H9 (cell line): Measurements from ENCODE around the gene SCLY. TPM values are rescaled to one million over a fixed set of nuclear protein-coding genes. Genes with fewer than 3 reads are reported as not detected.

Source experiments
- DNase-seq: peaks from one replicate; pipeline ENCODE4 v3.0.0-alpha.2; 2017
- H2AFZ ChIP-seq: one replicate; pipeline ENCODE4 v1.6.1; 2013; ENCODE audit warnings: mild to moderate bottlenecking, low read length, control low read depth, moderate library complexity
- H2AK5ac ChIP-seq: 2 replicates; pipeline ENCODE4 v1.6.1; 2013; ENCODE audit warnings: low read length, control low read depth, mixed read lengths; ENCODE audit not compliant: insufficient read length
- H2BK120ac ChIP-seq: one replicate; pipeline ENCODE4 v1.6.1; 2013; ENCODE audit warnings: low read depth, mild to moderate bottlenecking, low read length, control low read depth, inconsistent platforms; ENCODE audit not compliant: poor library complexity, severe bottlenecking
- H2BK12ac ChIP-seq: 2 replicates; pipeline ENCODE4 v1.6.1; 2013; ENCODE audit warnings: low read length, control low read depth, mixed read lengths, low read depth; ENCODE audit not compliant: insufficient read length
- H2BK15ac ChIP-seq: 2 replicates; pipeline ENCODE4 v1.6.1; 2013; ENCODE audit warnings: low read depth, low read length, control low read depth
- H2BK20ac ChIP-seq: one replicate; pipeline ENCODE4 v1.6.1; 2013; ENCODE audit warnings: low read depth, mild to moderate bottlenecking, low read length, control low read depth, inconsistent platforms; ENCODE audit not compliant: poor library complexity, severe bottlenecking
- H2BK5ac ChIP-seq: 2 replicates; pipeline ENCODE4 v1.6.1; 2013; ENCODE audit warnings: low read length, control low read depth, mixed read lengths; ENCODE audit not compliant: insufficient read length
- H3K14ac ChIP-seq: 2 replicates; pipeline ENCODE4 v1.6.1; 2013; ENCODE audit warnings: low read length, control low read depth; ENCODE audit not compliant: insufficient read depth
- H3K18ac ChIP-seq: 2 replicates; pipeline ENCODE4 v1.6.1; 2013; ENCODE audit warnings: low read depth, mild to moderate bottlenecking, mixed read lengths, low read length, control low read depth; ENCODE audit not compliant: insufficient read length
- H3K23ac ChIP-seq: 2 replicates; pipeline ENCODE4 v1.6.1; 2013; ENCODE audit warnings: low read length, control low read depth, mixed read lengths, low read depth; ENCODE audit not compliant: insufficient read length
- H3K23me2 ChIP-seq: 2 replicates; pipeline ENCODE4 v1.6.1; 2013; ENCODE audit warnings: low read depth, mild to moderate bottlenecking, mixed read lengths, low read length, control low read depth; ENCODE audit not compliant: insufficient read length, poor library complexity, severe bottlenecking
- H3K27ac ChIP-seq: 2 replicates; pipeline ENCODE4 v1.5.1; 2013; ENCODE audit warnings: low read length, control low read depth, mixed read lengths, low read depth; ENCODE audit not compliant: insufficient read length
- H3K27me3 ChIP-seq: 2 replicates; pipeline ENCODE4 v1.6.1; 2013; ENCODE audit warnings: low read length, control low read depth, inconsistent platforms; ENCODE audit not compliant: insufficient read depth
- H3K4ac ChIP-seq: 2 replicates; pipeline ENCODE4 v1.6.1; 2013; ENCODE audit warnings: low read depth, mild to moderate bottlenecking, control low read depth, inconsistent platforms, low read length, moderate library complexity
- H3K4me1 ChIP-seq: 2 replicates; pipeline ENCODE4 v1.6.1; 2013; ENCODE audit warnings: low read length, control low read depth, inconsistent platforms; ENCODE audit not compliant: insufficient read depth
- H3K4me2 ChIP-seq: 2 replicates; pipeline ENCODE4 v1.6.1; 2013; ENCODE audit warnings: low read length, control low read depth, mixed read lengths; ENCODE audit not compliant: insufficient read length, insufficient read depth
- H3K56ac ChIP-seq: 2 replicates; pipeline ENCODE4 v1.6.1; 2013; ENCODE audit warnings: low read depth, mild to moderate bottlenecking, mixed read lengths, low read length, control low read depth; ENCODE audit not compliant: insufficient read length
- H3K79me1 ChIP-seq: 2 replicates; pipeline ENCODE4 v1.6.1; 2013; ENCODE audit warnings: low read depth, mild to moderate bottlenecking, moderate library complexity, low read length, control low read depth, inconsistent platforms; ENCODE audit not compliant: insufficient read depth, poor library complexity, severe bottlenecking
- H3K79me2 ChIP-seq: 2 replicates; pipeline ENCODE4 v1.6.1; 2013; ENCODE audit warnings: low read length, control low read depth, inconsistent platforms; ENCODE audit not compliant: insufficient read depth
- H3K9ac ChIP-seq: 2 replicates; pipeline ENCODE4 v1.6.1; 2013; ENCODE audit warnings: low read length, control low read depth, mixed read lengths; ENCODE audit not compliant: insufficient read length; ENCODE audit errors: extremely low read depth
- H3K9me3 ChIP-seq: one replicate; pipeline ENCODE4 v1.6.1; 2013; ENCODE audit warnings: low read depth, low read length, inconsistent platforms; ENCODE audit not compliant: control insufficient read depth
- H3T11ph ChIP-seq: one replicate; pipeline ENCODE4 v1.6.1; 2013; ENCODE audit warnings: mild to moderate bottlenecking, low read length, control low read depth, inconsistent platforms
- H4K20me1 ChIP-seq: one replicate; pipeline ENCODE4 v1.6.1; 2013; ENCODE audit not compliant: control insufficient read depth, insufficient read length, insufficient read depth
- H4K5ac ChIP-seq: 2 replicates; pipeline ENCODE4 v1.6.1; 2013; ENCODE audit warnings: low read depth, mild to moderate bottlenecking, mixed read lengths, low read length, control low read depth; ENCODE audit not compliant: insufficient read length
- H4K8ac ChIP-seq: replicated peaks from 2 replicates; pipeline ENCODE4 v1.6.1; 2013; ENCODE audit warnings: low read length, control low read depth, mixed read lengths, low read depth; ENCODE audit not compliant: insufficient read length
- H4K91ac ChIP-seq: 2 replicates; pipeline ENCODE4 v1.6.1; 2013; ENCODE audit warnings: low read depth, mild to moderate bottlenecking, moderate library complexity, mixed read lengths, low read length, control low read depth; ENCODE audit not compliant: insufficient read length
- H3K27ac Mint-ChIP-seq, 3 experiments: 2 replicates in 2 of 3; 3 replicates in 1 of 3; pipeline ENCODE4 v1.8.0; 2020 to 2021; ENCODE audit warnings: mixed read lengths in 3 of 3, mild to moderate bottlenecking in 1 of 3, moderate library complexity in 1 of 3
- H3K27me3 Mint-ChIP-seq: 2 replicates; pipeline ENCODE4 v1.8.0; 2021; ENCODE audit warnings: low read depth, mild to moderate bottlenecking, moderate library complexity, mixed read lengths
- H3K36me3 Mint-ChIP-seq, 3 experiments: 2 replicates in 2 of 3; 3 replicates in 1 of 3; pipeline ENCODE4 v1.8.0; 2020 to 2021; ENCODE audit warnings: low read depth in 3 of 3, mixed read lengths in 3 of 3; ENCODE audit not compliant: insufficient read depth in 1 of 3
- H3K4me1 Mint-ChIP-seq, 2 experiments: 2 replicates each; pipeline ENCODE4 v1.8.0; 2020; ENCODE audit warnings: mixed read lengths in 2 of 2
- H3K4me3 Mint-ChIP-seq, 2 experiments: 2 replicates in 1 of 2; 3 replicates in 1 of 2; pipeline ENCODE4 v1.8.0; 2020 to 2021; ENCODE audit warnings: mild to moderate bottlenecking in 2 of 2, mixed read lengths in 2 of 2, moderate library complexity in 1 of 2
- H3K9me3 Mint-ChIP-seq, 2 experiments: 2 replicates in 1 of 2; 3 replicates in 1 of 2; pipeline ENCODE4 v1.8.0; 2020; ENCODE audit warnings: mild to moderate bottlenecking in 2 of 2, mixed read lengths in 2 of 2, moderate library complexity in 1 of 2
- WGBS: extraction: QIAGEN DNeasy Blood & Tissue Kit; methylation state at CpG from one replicate; pipeline ENCODE4 v1.1.7; 2013; ENCODE audit warnings: missing lambda C conversion rate, low lambda C conversion rate, mixed read lengths; ENCODE audit not compliant: insufficient read length; ENCODE audit errors: extremely low coverage; 5-methylcytosine and 5-hydroxymethylcytosine counted together
- total RNA-seq: library from RNA; stranded (reverse); gene quantifications from 2 replicates; pipeline ENCODE4 v1.2.1, GENCODE V29; 2021
- TF ChIP-seq, protein P1 (sequence below): fragments of 200-600 bp; sonication (generic); conservative IDR thresholded peaks from 3 replicates; pipeline ENCODE4 v1.8.0; 2021; ENCODE audit warnings: antibody characterized with exemption, mild to moderate bottlenecking

The SCLY gene
- total RNA-seq, 1 experiment from 2014 or later = 55.3 TPM

DNA sequence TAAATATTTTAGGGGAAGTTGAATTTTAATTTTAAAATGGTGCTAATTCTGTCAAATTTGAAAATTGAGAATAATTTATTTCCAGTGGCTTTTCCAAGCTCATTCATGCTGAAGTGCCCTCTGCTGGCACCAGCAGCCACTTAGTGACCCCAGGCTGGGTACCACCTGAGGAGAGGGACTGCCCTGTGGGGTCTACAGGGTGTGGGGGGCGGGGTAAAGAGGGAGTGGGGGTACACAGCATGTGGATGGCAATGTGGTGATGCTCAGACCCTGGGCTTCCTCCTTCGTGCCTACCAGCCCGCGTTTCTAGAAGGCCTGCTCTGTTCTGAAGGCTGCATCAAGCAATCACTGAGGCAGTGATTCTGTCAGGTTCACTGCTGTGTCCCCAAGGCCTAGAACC, 45.1 kb upstream of the SCLY start:
- WGBS = no CpG with 5 or more reads among the region's 4 CpGs
- Histone ChIP-seq H3K56ac (no peak overlapping the region), H4K91ac (no peak overlapping the region)

More for the DNA sequence above, 45.1 kb upstream of the SCLY start:
- Histone ChIP-seq H3K79me1 (peaks cover 7% of the 10 kb centered on the region), H3K4me2 (no peak overlapping the region), H2AFZ (no peak overlapping the region), H3K18ac (no peak overlapping the region), H3K27me3 (no peaks in the 10 kb centered on the region), H3K9me3 (no peaks in the 10 kb centered on the region), H3K27ac (no peak overlapping the region), H4K20me1 (no peaks in the 10 kb centered on the region), H2BK20ac (no peak overlapping the region), H2BK5ac (no peak overlapping the region), H4K8ac (peak overlapping the region; percentile 90), H3K4me1 (no peaks in the 10 kb centered on the region), H2BK120ac (no peak overlapping the region), H2AK5ac (no peak overlapping the region), H3K79me2 (no peaks in the 10 kb centered on the region; the same call in 1 of the 2 replicates), H3K9ac (no peak overlapping the region), H3K23ac (no peak overlapping the region), H3K23me2 (no peaks in the 10 kb centered on the region), H2BK12ac (no peak overlapping the region), H3T11ph (no peak overlapping the region), H3K4ac (no peak overlapping the region), H2BK15ac (no peak overlapping the region), H3K14ac (no peak overlapping the region), H4K5ac (no peak overlapping the region)
- Mint-ChIP-seq H3K9me3 (no peaks in the 10 kb centered on the region), H3K36me3 (peaks cover 1 to 17% (median 8%) of the 10 kb centered on the region in 3 experiments; a peak in 6 of 7 replicates), H3K27ac (no peak overlapping the region; a peak in 1 of 7 replicates), H3K4me3 (no peak overlapping the region), H3K27me3 (no peaks in the 10 kb centered on the region), H3K4me1 (no peaks in the 10 kb centered on the region)
- TF ChIP-seq, protein P1, sequence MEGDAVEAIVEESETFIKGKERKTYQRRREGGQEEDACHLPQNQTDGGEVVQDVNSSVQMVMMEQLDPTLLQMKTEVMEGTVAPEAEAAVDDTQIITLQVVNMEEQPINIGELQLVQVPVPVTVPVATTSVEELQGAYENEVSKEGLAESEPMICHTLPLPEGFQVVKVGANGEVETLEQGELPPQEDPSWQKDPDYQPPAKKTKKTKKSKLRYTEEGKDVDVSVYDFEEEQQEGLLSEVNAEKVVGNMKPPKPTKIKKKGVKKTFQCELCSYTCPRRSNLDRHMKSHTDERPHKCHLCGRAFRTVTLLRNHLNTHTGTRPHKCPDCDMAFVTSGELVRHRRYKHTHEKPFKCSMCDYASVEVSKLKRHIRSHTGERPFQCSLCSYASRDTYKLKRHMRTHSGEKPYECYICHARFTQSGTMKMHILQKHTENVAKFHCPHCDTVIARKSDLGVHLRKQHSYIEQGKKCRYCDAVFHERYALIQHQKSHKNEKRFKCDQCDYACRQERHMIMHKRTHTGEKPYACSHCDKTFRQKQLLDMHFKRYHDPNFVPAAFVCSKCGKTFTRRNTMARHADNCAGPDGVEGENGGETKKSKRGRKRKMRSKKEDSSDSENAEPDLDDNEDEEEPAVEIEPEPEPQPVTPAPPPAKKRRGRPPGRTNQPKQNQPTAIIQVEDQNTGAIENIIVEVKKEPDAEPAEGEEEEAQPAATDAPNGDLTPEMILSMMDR = peak; percentile 48
- DNase-seq = no peak
